ENCODE measurements around the gene C1orf198.

The C1orf198 gene

DNA sequence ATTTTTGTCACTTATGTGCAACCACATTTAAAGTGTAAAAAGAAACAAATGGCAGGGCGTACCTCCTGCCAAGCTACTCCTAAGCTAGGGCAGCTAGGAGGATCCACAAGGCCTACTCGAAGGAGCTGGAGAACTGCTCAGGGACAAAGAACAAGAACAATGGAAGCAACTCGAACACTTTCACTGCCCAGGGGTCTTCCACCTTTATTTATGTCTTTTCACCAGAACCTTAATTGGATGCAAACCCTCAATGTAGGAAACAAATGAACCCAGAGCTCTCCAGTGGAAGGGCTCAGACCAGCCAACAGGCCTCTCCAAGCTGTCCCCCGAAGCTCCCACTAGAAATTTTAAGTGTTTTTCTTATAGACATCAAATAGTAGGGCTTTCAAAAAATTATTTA, 39.9 kb downstream of the C1orf198 start:
- DNase-seq = no peak

DNA sequence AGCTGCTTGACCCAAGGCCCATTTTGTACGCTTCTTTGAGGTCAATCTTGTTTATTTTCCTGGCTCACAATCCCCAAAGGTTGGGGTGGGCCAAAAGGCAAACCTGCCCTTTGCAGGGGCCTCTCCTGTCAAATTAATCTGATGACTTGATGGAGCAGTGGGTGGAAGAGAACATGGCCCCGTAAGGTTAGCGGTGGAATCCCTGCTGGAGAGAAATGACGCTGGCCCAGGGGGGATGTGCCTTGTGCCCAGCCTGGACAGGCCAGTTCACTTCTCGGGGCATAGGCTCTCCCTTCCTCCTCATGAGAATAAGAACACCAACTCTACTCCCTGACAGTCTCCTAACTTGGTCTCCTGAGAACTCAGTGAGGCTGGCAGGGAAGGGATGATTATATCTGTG, 40.5 kb downstream of the C1orf198 start:
- no peak for DNase-seq

DNA sequence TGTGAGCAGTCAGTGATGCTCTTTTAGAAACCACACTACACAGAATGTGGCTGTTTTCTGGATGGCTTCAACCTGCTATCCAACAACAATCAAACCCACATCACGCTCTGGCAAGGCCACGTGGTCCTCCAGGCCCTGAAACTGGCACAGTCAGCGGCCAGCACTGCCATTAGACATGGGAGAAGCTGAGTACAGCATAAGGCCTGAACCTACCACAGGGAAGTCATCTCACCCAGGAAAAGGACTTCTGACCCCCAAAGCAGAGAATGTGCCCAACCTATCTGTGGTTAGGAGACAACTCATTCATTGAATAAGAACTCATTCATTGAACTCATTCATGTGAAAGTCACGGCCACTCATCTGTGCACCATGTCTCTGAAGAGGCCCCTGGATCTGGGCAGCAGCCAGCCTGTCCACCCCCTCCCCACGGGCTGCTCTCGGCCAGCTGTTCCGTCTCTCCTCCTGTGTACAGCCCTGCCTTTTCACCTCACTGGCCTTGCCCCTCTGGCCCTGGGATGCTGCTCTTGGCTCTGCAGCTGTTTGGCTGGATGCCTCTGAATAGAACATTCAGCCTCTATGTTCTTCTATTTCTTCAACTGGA, 41.1 kb downstream of the C1orf198 start:
- DNase-seq = no peak

DNA sequence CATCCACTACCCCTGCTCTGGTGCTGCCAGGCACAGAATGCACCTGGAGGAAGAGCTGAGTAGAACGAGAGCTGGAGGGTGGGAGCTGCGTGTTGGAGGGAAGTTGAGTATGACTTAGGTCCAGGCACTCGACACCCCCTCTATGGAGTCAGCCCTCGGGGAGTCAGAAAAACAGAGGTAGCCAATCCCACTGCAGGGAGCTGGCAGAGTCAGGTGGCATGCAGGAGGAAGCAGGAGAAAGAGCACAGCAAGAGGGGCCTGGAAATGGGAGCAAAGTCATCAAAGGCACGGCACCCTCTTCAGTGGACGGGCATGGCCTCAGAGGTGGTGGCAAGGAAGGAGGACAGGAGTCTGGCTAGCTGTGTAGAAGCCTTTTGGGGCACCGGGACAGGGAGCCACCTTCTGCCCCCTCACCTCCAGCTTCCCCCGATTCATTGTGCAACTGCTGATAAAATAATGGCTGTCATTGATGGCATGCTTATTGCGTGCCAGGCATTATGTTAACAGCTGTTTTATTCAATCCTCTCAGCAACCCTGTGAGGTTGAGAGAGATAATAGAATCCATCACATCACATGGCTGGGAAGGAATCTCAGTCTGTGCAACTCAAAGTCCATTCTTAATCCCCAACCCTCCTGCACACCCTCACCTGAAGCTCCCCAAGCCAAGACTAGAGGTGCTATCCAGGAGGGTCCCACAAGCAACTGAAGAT, 42.0 kb downstream of the C1orf198 start:
- DNase-seq = no peak

DNA sequence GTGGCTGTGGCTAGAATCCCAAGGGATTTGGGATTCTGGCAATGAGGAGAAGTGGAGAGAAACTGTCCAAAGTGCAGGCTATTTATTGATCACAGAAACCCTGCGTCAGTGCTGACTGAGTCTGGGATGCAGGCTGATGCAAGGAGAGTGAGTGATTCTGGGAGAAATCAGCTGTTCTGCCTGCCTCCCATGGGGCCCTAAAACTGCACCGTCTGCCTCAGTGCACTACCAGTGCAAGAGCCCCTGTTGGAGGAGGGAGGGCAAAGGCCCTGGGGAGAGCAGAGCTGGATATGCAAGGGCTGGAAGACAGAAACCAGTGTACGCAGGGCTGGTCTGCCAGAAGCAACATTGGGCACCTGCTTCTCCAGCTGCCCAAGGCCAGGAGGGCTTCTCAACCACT, 42.6 kb downstream of the C1orf198 start:
- DNase-seq = no peak

DNA sequence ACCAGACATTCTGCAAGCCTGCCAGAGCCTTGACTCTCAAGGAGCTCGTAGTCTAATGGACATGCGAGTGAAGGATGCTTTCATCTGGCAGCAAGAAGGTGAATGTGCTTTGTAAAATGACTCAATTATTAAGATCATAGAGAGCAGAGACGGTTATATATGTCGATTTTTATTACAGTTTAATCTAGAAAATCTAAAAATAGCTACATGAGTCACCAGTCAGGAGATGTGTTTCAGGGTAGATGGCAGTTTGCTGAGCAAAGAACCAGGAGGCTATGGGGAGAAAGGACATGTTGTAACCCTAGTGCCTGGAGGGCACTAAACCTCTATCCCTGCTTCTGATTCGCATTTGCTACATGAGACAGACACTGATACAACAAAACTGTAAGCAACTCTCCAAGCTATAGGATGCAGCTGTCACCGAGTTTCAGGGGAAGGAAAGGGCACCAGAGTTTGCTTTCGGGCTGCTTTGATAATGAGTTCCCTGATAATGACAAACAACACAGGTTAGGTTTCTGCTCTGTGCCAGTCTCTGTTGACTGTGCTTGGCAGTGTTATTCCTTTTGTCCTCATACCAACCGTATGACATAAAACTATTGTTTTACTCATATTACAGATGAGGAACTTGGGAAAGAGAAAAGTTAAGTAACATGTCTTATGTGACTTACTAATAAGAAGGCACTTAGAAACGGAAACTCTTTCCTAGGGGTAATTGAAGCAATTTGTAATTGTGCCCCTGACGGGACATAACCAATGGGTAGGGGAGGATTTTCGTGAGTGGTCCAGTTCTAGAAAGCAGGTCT, 43.2 kb downstream of the C1orf198 start:
- peak; percentile 72 to 84 for DNase-seq

DNA sequence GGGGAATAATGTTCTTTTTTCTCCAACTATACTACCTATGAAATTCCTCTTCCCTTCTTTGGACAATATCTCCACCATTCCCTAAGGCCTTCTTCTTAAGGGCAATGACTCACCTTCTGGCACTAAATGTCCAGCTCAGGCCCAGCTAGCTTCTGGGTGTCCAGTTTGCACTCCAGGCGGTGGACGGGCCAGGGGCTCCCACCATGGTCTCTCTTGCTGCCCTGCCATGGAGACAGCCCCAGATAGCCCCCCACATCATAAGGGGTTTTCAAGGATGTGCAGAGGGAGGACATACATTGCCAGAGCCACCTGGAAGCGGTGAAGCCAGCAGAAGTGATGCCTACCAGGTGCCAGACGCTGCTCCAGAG, 43.8 kb downstream of the C1orf198 start:
- no peak for DNase-seq

DNA sequence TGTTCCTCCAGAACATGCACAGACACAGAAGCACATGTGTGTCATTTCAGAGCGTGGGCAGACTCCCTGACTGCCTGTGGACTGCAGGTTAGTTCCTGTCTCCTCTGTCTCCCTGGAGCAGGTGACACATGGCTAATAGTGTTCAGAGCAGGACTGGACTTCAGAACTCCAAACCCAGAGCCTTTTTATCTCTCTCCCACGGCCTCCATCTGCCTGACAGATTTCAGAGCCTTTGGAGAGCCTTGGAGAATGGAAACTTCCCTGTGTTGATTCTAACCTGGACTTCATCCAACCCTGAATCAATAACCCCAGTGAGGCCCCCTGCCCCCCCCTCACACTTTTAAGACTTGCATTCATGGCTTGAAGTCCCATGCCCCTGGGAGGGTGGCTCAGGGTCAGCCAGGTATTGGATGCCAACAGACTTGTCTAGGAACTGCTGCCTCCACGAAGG, 44.4 kb downstream of the C1orf198 start:
- DNase-seq = no peak

DNA sequence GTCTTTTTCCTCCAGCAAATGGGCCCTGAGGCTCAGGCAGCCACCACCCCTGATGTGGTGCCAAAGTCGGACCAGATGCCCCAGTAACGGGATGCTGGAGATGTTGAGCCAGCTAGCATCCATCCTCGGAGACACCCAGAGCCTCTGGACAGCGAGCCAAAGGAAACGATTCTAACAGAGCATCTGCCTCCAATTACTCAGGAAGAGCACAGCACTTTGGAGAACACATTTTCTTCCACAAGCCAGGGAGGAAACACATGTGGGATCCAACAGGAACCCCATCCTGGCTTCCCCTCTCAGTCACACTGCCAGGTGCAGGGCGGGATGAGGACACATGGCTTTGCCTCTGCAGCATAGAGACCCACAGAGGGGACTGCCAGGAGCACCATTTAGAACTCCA, 44.9 kb downstream of the C1orf198 start:
- DNase-seq = no peak

DNA sequence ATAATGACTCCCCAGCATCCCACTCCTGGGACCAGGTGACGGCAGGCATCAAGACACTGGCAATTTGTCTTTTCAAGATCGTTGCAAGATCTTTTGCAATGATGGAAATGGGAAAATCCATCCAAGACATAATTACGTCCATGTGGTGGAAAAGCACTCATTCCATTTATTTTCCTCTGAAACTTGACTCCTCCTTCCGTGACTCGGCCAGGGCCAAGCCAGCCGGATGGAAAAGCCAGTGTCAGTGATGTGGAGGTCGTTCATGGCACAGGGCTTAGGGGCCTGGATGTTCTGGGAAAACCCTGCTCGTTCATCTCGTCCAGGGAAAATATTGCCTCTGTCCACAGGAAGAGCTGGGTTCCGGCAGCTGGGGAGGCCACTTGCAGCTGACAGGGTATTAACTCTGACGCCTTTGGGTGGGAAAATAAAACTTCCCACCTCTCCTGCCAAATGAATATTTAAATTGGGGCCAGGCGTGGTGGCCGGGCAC, 46.2 kb downstream of the C1orf198 start:
- no peak for DNase-seq

DNA sequence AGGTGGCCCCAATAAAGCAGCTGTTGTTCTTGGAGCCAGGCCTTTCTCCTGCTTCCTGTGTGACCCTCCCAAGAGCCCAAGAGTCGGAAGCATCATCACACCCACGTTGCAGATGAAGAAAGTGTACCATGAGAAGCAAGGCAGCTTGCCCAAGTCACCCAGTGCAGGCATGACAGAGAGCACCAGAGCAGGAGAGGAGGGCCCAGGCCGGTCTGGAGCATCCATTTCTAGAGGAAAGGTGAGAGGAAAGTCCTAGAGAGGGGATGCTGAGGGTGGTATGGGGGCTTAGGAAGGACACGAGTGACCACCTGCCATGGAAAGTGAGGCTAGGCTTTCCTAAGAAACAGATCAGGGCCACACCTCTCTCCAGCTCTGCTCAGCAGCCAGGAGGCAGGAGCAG, 47.0 kb downstream of the C1orf198 start:
- DNase-seq = no peak

DNA sequence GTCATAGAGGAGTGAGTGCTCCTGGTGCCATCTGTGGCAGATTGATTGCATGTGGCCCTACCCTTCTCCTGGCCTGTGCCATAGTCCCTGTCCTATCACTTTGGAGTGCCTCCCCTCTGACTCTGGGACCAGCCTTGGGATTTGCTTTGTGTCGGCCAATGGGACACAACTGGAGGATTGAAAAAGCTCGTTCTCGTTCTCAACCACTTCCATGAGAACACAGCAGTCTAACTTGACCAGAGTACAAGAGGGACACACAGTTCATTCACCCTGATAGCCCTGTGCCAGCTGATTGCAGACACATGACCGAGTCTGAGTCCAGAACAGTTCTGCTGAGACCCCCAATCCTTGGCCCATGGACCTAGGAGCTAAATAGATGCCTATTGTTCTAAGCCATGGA, 47.8 kb downstream of the C1orf198 start:
- no peak for DNase-seq

DNA sequence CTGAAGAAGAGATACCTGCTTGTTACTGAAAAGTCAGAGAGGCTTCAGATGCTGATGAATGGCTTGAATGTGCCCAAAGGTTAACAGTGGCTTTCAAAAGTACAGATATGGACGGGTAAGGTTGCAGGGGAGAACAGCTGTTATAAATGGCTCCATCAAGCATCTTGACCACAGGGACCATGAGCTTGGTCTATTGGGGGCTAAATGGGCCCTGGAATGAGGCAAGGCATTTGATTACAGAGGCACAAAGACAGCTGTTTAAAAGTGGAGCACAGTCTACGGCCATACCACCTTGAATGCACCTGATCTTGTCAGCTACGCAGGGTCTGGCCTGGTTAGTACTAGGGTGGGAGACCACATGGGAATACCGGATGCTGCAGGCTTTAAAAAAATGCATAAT, 48.3 kb downstream of the C1orf198 start:
- no peak for DNase-seq

DNA sequence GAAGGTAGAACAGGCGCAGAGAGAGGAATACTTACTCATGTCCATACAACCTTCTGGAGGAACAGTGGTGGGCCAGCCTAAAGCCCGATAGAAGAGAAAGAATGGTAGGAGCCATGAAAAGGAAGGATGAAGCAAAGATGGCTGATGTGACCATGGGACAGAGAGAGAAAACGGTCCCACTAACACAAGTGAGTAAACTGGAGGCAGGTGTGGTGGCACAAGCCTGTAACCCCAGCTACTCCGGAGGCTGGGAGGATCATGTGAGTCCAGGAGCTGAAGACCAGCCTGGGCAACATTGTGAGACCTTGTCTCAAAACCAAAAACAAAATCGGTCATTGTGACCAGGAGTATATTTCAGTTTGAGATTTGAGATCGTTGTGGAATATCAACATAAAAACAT, 49.4 kb downstream of the C1orf198 start:
- DNase-seq = no peak

DNA sequence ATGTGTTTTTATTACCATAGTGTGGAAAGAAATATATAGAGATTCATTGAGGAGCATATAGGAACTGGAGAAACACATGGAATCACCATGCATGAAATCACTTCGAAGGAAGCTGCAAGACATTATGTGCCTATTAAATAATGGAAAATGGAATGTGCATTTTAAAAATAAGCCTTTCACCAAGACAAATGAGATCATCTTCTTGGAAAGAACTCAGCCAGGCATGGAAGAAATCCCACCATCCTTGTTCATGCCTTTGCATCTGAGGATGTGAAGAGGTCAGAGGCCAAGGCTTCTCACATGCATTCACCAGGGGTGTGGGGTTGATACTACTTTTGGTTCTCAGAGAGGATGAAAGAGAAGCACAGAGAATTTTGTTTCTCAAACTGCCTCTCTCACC, 50.0 kb downstream of the C1orf198 start:
- DNase-seq = no peak

DNA sequence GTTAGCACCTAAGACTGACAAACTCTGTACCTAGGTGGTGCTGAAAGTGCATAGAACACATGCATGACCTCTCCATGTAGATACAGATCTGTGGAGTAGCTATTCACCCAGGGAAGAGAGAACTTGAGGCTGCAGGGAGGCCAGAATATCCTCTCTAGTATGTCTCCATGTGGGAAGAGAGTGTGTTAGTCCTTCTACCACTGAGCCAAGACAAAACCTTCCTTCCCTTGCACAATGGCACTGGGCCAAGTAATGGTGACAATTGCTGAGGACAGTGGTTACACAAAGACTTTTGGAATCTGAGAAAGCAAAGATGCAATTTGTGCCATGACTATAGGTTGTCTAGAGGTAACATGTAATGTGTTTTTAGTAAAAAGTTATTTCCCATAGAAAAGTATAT, 52.3 kb downstream of the C1orf198 start:
- no peak for DNase-seq

DNA sequence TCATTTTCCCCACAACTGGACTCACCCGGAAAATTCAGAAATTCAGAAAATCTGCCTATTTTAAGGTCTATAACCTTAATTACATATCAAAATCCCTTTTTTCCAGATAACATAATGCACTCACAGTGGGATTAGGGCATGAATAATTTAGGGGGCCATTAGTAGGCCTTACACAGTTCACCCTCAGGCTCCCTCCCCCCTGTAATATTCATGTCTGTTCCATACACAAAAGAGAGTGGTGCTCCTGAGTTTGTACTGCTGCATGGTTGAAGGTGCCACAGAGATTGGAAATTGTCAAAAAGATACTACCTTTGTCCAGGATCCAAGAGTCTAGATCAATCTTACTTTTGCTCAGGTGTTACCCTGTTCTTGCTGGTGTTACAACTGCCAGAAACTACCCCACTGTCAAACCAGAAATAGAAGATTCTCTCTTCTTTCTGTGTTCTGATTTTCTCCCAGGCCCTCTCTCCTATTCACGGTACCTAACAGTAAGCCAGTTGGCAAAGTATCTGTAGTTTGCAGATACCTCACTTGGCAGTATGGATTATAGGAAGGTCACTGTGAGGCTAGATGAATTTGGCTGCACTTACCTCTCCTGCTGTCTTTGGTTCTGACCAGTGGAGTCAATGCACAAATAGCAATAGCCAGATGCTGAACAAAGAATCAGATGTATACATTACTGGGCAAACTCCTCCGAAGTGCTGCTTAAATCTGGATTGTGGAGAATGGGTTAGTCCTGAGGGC, 53.2 kb downstream of the C1orf198 start:
- DNase-seq = no peak

DNA sequence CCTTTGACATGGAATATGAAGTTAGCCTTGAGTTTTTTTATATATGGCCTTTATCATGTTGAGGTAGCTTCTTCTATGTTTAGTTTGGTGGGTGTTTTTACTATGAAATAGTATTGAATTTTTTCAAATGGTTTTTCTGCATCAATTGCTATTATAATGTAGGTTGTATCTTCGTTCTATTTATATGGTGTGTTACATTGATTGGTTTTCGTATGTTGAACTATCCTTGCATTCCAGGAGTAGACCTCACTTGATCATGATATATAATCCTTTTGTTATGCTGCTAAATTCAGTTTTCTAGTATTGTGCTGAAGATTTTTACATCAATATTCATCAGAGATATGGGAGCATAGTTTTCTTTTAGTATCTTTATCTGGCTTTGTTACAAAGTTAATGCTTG, 55.8 kb downstream of the C1orf198 start:
- DNase-seq = no peak

DNA sequence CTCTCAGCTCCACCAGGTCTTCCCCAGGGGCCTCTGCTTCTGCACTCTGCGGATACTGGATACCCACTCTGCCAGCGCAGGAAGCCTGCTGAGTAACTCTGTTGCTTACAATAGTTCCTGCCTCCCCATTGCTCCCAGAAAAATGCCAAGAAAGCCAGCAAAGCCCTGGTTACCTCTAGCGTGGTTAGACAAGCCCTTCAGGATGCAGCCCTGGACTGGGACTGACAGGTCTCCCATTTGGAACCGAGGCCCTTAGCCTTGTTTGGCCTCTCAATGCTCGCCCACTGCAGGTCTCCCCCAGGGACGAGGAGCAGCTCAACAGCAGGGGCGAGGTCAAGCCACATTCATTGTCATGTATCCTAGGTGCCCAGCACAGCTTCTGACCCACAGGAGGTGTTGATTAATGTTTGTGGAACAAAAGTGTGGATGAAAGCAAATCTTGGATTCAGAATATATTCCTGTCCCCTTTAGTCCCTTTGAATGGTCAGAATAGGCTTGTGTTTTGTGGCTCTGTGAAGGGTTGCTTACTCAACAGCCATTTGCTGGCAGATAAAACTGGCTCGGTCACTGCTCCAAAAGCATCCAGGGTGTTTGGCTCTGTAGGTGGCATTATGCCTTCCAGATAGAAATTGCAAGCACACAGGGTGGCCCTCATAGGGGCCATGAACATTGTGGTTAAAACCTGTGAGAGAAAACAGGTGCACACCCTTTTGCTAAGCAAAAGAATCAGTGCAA, 58.9 kb downstream of the C1orf198 start:
- DNase-seq = no peak

DNA sequence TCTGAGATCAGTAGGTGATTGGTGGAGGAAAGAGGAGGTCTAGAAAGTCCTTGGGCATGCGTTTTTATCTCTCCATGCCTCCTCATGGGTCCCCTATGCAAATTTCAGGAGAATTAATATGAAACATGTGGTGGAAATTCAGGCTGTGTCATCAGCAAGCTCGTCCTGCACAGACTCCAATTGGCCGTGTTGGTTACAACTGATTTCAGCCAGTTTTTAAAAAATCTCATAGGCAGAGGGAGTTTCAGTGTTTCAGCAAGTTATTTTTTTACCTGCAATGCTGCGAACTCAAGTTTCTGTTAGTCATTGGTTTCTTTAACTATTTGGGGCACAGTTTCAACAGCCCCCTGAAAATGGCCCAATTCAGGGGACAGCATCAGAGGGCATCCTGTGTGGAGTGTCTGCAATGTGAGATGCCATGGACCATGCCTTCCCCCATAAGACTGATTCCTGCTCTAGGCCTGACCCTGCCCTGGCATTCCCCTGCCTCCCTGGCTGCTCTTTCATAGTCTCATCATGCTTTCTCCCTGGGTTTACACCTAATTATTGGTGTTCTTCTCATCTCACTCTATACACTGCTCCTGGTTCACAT, 59.9 kb downstream of the C1orf198 start:
- no peak for DNase-seq

DNA sequence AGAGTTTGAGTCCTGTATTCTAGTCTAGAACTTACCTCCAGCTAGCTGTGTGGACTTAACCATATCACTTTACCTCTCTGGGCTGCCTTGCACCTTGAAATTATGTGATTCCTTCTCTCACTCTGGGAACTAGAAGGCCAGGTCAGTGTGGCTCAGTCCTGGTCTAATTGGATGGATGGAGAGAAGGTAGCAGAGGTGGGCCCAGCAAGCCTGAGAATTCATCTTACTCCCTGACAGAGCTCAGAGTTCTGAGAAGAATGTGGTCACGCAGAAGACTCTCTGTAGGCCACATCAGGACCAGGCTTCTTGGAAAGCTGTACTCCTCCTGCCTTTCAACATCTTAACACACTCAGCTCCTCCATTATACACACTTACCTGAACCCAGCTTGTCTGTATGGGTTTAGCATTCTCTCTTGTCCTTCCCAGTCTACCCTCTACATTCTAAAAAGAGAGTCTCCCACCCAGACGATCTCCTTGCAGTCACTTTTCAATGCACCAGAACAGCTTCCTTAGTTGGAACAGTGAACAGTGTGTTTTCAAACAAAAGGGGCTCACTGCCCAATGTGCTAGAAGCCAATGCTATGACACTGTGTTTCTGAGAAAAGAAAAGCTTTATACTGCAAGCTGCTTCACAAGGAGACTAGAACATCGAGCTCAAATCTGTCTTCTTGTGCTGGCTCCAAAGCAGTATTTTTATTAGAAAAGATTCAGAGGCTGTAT, 60.6 kb downstream of the C1orf198 start:
- no peak for DNase-seq
